NCI-H2227 treated with DMSO at 0.1 percent for 48 hours (cell line): ENCODE measurements around the gene P2RY6.
"Not testable (repeated sequence)": the region's sequence is repeated elsewhere in the genome, so short reads cannot be mapped to it uniquely, and the experiment has no call there.

Experiments used
- DNase-seq: peaks from one replicate; lab custom pipeline; 2025; lab: John Stamatoyannopoulos, UW

P2RY6 gene

GRCh38 chr11:73260127-73260457, 12.0 kb upstream of the P2RY6 start:
- DNase-seq: no peak

GRCh38 chr11:73262851-73263495, 9.2 kb upstream of the P2RY6 start:
- DNase-seq: no peak

GRCh38 chr11:73263640-73264039, 8.5 kb upstream of the P2RY6 start:
- no peak for DNase-seq

GRCh38 chr11:73265278-73265810, 6.8 kb upstream of the P2RY6 start:
- no peak for DNase-seq

- DNase-seq: no peak
Measured at GRCh38 chr11:73265853-73266645, 6.1 kb upstream of the P2RY6 start.

- DNase-seq: no peak
Measured at GRCh38 chr11:73266646-73267020, 5.5 kb upstream of the P2RY6 start.

- no peak for DNase-seq
Measured at GRCh38 chr11:73267122-73267846, 4.9 kb upstream of the P2RY6 start.

GRCh38 chr11:73267906-73268540, 4.1 kb upstream of the P2RY6 start:
- no peak for DNase-seq

GRCh38 chr11:73268671-73269271, 3.4 kb upstream of the P2RY6 start:
- no peak for DNase-seq

GRCh38 chr11:73269459-73270015, 2.6 kb upstream of the P2RY6 start:
- no peak for DNase-seq

- DNase-seq: no peak
Measured at GRCh38 chr11:73270016-73270854, 1.9 kb upstream of the P2RY6 start.

GRCh38 chr11:73270855-73271477, 1.2 kb upstream of the P2RY6 start:
- DNase-seq: no peak

GRCh38 chr11:73271478-73271865, 666 bp upstream of the P2RY6 start:
- not testable (repeated sequence) for DNase-seq

- DNase-seq: no peak
Measured at GRCh38 chr11:73272680-73273038, 521 bp downstream of the P2RY6 start.

GRCh38 chr11:73273222-73273895, 1.2 kb downstream of the P2RY6 start:
- DNase-seq: no peak

- not testable (repeated sequence) for DNase-seq
Measured at GRCh38 chr11:73274191-73274590, 2.1 kb downstream of the P2RY6 start.

- DNase-seq: no peak
Measured at GRCh38 chr11:73274722-73275380, 2.7 kb downstream of the P2RY6 start.

- no peak for DNase-seq
Measured at GRCh38 chr11:73275381-73275750, 3.2 kb downstream of the P2RY6 start.

- no peak for DNase-seq
Measured at GRCh38 chr11:73277467-73277866, 5.3 kb downstream of the P2RY6 start.
